Inferior parietal cortex (tissue), 1 donor: ENCODE data around the gene CYTH1.
"Not testable (repeated sequence)": the region's sequence is repeated elsewhere in the genome, so short reads cannot be mapped to it uniquely, and the experiment has no call there.

Experiments
- DNase-seq: peaks from one replicate; pipeline ENCODE4 v3.0.0-alpha.2; 2016; ENCODE audit errors: extremely low spot score

CYTH1 gene

DNA sequence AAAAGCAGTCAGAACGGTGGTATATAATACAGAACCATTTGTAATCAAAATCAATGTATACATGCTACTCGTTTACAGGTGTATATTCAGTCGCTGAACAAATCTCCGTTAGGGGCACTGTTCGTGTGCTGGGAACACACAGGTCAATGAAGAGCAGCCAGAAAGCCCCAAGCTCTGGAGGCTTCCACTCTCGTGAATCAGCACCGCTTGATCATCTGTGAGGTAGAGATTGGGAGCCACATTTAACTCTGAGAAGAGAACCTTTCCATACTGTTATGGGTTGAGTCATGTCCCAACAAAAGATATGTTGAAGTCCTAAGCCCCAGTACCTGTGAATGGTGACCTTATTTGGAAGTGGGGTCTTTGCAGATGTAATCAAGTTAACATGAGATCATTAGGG is 5.4 kb upstream of the CYTH1 start:
- DNase-seq: no peak

DNA sequence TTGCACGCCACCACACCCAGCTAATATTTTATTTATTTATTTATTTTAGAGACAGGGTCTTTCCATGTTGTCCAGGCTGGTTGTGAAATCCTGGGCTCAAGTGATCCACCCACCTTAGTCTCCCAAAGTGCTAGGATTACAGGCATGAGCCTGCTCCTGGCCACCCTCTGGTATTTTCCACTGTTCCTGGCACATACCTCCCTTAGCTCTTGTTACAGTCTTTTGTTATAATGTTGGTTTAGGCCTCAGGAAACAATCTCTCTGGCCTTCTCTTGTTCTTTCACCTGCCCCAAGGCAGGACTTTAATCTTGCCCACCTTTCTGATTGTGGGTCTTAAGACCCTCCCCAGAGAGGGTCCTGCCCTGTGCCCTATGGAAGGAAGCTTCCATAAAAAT is 3.6 kb upstream of the CYTH1 start:
- no peak for DNase-seq

DNA sequence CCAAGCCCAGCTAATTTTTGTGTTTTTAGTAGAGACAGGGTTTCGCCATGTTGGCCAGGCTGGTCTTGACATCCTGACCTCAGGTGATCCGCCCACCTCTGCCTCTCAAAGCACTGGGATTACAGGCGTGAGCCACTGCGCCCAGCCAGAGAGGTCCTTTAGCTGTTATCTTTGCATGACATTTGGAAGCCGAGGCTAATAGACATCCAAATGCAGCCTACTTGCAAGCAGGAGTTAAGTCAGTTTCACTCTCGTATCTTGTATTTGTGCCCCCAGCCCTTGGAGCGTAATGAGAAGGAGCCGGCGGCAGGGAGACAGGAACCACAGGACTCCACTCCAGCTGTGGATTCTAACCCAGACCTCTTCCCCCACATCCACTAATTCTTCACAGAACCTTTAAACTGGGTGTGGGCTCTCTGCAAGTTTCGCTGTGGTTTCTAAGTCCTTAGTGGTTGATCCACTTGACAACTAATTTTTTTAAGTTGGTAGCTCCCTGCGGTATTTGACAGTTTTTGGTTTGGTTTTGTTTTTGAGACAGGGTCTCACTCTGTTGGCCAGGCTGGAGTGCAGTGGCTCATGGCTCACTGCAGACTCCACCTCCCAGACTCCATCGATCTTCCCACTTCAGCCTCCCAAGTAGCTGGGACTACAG is 3.1 kb upstream of the CYTH1 start:
- DNase-seq: no peak

DNA sequence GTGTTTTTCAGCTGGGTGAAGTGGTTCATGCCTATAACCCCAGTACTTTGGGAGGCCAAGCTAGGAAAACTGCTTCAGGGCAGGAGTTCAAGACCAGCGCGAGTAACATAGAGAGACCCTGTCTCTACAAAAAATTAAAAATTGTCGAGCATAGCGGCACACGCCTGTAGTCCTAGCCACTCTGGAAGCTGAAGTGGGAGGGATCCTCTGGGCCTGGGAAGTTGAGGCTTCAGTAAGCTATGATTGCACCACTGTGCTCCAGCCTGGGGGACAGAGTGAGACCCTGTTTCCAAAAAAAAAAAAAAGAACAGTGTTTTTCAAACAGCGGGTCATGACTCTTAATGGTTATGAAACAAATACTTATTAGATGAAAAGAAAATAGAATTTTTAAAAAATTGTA is 2.3 kb upstream of the CYTH1 start:
- no peak for DNase-seq

DNA sequence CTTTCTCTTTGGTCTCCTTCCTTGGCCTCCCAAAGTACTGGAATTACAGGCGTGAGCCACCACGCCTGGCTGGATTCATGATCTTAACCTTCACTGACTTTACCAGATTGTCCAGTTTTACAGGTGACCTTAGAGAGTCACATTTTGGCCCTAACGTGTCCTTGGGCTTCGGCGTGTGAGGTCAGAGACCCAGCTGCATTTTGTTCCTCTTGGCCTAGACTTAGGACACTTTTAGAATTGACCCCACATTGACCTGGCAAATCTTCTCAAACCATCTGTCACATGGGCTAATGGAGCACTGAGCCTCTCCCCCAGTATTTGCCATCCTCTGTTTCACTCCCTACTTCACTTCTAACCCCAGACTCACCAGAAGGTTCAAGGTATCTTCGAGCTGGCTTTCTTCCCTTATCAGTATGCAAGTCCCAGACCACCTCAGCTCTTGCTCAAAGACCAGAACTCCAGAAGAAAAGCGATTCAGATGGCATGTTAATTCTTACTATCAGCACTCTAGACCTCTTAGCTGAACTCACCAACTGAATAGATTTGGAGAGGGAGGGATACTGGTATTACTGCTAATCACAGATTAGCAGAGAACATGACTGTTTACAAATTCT is 1.7 kb upstream of the CYTH1 start:
- DNase-seq: no peak

DNA sequence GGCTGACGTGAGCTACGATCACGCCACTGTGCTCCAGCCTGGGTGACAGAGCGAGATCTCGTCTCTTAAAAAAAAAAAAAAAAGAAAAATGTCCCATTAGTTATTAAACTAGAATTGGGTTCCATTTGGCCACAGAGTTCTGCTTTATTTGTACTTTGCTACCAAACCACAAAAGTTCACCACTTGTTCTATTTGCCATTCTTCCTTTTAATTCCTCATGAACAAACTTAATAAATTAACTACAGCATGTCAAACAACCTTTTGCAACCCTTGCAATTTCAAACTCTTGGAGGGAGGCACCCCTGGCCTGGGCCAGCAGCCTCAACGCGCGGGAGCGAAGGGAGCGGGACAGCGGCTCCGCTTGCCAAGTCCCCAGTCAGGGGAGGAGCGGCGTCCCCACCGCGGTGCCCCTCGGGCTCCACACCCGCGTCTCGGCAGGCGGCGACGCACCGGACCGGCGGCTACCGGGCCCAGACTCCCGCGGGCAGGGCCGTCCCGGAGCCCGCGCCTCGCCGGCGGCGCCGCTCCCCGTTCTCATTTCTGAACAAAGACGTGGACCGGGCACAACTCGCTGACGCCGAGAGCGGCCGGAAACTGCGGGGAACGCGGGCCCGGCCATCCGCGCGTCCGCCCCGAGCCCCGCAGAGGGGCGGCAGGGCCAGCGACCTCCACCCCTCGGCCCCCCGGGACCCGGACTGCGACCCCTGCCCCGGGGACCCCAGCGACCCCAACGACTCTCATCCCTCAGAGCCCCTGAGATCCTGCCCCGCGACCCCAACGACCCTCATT is 775 bp downstream of the CYTH1 start:
- no peak for DNase-seq

DNA sequence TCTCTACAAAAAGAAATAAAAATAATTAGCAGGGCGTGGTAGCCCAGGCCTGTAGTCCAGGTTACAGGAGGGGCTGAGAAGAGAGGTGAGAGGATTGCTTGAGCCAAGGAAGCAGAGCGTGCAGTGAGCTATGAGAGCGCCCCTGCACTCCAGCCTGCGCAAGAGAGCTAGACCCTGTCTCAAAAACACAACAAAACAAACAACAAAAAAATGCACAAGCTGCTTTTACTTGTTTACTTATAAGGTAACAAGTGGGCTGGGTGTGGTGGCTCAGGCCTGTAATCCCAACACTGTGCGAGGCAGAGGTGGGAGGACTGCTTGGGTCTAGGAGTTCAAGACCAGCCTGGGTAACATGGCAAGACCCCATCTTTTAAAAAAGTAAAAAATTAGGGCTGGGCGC is 1.7 kb downstream of the CYTH1 start:
- no peak for DNase-seq

DNA sequence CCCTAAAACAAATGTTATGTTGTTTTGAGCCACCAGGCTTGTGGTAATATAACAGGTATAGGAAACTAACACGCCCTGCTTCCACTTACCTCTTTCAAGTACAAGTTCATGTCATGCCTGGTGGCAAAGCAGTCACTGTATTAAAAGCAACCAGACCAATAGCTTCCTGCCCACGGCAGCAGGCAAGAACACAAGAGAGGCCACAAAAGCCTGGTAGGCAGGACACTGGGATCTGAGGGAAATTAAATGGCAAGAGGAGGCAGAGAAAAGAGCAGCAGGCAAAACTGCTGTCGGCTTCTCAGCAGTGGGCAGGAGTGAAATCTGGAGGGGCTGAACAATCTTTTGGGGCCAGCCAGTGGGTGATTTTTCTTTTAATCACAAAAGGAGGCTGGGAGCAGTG is 2.2 kb downstream of the CYTH1 start:
- no peak for DNase-seq

DNA sequence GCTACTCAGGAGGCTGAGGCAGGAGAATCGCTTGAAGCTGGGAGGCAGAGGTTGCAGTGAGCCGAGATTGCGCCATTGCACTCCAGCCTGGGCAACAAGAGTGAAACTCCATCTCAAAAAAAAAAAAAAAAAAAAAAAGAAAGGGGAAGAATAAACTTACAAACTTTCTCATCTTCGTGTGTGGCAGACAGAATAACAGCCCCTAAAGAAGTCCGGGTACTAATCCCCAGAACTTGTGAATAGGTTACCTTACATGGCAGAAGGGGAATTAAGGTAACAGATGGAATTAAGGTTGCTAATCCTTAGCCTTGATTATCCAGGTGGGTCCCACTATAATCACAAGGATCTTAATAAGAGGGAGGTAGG is 2.8 kb downstream of the CYTH1 start:
- not testable (repeated sequence) for DNase-seq

DNA sequence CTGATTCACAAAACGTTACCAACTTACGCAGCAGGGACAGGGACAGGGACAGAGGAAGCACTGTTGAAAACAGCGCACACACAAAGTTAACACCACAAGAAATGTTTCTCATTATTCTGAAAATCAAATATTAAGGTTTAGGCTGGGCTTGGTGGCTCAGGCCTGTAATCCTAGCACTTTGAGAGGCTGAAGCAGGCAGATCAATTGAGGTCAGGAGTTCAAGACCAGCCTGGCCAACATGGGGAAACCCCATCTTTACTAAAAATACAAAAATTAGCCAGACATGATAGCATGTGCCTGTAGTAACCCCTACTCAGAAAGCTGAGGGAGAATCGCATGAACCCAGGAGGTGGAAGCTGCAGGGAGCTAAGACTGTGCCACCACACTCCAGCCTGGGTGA is 4.2 kb downstream of the CYTH1 start:
- DNase-seq: no peak

DNA sequence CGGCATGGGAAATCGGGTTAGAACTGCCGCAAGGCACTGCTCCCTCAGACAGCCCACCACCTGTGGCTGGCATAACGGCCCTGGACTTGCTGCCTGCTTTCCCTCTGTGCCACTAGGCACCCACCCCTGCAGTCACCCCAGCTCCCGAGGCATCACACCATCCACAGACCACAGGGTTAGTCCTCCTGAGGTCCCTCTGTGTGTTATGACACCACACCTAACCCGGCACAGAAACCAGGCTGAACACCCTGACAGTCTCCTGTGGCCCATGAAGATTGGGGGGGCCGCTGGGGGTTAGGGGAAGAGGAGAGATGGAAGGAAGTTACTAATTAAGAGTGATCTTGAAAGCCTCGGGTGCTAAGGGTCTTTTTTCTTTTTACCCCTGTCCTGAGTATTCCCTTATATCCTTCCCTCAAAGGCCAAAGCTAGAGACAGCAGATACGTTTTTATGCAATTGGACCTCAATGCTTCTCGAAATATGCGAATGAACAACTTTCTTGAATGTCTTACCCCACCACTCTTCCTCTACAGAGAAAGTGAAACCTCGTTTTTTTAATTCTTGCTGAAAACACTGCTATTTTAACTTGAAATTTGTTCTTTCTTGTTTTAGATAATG is 7.0 kb downstream of the CYTH1 start:
- no peak for DNase-seq

DNA sequence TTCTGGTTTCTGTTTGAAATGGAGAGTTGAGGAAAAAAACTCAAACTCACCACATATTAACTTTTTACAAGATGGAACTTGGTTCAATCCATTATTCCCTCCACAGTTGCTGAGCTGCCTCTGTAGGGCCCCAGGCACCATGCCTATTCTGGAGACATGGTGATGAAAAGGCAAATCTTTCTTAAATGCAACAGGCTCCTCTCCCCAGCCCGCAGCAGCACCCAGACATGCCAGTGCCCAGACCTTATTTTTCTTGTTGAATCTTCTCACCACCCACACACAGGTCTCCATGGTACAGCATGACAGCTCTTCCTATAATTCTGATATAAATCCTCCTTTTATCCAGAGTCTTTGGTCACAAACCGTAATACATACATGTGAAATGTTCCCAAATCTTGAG is 7.6 kb downstream of the CYTH1 start:
- no peak for DNase-seq

DNA sequence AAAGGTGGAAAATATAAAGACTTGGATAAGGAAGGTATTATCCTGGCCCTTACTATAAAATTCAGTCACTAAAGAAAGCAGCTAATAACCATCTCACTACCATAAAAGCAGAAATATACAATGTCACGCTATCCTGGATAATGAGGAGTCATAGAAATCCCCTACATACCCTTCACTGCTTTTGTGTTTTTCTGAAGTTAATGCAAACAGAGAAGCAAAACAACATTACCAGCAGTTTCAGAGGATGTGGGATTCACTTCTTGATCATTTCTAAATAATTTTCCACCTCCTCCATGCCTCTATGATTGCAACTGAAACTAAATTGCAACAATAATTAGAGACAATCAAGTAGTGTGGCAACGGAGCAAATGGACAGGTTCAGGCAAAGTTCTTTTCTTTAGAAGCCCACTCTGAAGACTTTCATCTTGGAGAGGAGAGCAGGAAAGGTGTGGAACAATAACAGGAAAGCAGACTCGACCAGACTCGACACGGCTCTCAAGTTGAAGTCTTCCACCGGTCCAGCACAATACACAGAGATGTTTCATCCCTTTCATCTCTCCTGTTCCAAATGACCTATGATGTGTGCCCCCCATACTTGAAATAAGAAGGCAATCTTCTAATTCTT is 10.2 kb downstream of the CYTH1 start:
- no peak for DNase-seq

DNA sequence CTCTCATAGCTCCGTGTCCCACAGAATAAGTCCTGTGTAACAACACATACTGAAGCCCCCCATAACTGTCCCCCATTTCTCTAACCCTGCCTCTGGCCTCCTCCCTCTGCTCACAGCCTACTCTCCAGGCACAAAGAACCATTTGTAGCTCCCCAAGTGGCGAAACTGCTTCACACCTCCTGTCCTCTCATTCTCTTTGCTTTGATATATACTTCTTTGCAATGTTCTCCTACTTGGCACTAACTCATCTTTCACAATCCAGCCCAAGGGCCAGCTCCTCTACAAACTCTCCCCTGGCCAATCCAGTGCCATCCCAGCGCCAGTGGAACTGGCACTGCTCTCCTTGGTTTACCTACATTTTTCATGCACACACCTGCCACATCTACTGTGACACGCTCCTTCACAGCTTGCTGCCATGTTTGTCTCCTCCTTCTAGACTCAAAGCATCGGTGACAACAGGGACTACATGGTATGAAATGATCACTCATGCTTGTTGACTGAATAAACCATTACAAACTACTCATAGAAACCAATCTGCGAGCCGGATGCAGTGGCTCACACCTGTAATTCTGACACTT is 12.8 kb downstream of the CYTH1 start:
- DNase-seq: no peak

DNA sequence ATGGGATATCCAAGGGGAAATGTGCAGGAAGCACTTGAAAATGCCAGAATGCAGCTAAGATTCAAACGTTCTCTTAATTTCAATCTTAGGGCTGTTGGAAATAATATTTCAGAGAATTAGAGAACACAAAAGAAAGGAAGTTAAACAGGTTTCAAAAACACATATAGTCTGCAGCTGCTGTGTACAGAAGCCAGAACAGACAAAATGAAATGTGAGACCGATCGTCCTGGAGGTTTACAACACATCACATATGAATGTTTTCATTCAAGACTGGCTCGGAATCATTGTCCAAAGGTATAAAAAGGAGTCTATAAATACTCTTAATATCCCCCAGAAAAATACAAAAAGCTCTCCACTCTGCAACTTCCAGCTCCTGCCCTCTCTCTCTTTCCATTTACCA is 14.3 kb downstream of the CYTH1 start:
- no peak for DNase-seq

DNA sequence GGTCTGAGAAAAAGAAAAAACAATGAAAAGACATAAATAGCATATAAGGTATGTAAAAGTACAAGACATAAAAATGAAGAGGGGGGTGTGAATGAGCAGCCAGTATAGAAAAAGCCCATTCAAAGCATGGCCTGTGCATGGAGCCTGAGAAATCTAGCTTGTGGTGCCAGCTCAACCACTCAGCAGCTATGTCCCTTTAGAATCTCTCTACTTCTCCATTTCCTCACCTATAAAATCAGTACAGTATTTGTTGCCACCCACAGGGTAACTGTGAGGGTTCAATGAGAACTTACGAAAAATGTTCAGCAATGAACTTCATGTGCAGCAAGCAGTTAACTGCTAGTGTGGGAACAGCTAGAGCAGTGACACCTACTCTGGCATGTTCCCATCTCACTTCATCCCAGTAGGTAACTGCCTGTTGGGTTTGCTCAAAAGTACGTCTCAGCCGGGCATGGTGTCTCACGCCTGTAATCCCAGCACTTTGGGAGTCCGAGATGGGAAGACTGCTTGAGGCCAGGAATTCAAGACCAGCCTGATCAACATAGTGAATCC is 15.3 kb downstream of the CYTH1 start:
- no peak for DNase-seq

DNA sequence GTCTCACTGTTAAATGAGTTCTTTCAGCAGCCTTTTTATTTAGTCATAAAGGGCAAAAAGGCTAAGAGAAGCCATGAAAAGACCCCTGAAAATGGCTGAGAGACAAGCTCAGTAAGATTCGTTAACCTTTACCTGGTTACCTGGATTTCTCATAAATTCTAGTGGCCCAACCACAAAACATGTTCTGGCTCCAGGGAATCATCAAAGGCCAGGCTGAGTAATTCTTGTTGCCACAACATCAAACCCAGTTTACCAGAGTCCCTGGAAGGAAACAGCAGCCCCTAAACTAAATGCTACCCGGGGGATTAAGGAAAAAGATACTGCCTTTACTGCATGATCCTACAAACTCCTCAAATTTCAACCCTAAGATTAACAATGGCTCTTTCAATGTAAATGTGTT is 15.8 kb downstream of the CYTH1 start:
- no peak for DNase-seq

DNA sequence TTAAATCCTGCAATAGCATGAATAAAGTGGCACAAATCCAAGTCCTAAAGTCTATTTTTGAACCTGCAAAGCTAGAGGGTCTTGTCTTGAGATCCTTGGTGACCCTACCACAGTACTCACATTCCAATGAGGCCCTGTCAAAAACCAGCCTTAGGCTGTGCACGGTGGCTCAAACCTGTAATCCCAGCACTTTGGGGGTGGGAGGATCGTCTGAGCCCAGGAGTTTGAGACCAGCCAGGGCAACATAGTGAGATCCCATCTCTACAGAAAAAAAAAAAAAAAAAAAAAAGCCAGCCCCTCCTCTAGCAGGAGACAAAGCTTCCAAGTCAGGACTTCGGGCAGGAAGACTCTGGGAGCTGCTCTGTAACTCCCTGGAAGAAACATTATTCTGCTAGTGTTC is 16.3 kb downstream of the CYTH1 start:
- no peak for DNase-seq

DNA sequence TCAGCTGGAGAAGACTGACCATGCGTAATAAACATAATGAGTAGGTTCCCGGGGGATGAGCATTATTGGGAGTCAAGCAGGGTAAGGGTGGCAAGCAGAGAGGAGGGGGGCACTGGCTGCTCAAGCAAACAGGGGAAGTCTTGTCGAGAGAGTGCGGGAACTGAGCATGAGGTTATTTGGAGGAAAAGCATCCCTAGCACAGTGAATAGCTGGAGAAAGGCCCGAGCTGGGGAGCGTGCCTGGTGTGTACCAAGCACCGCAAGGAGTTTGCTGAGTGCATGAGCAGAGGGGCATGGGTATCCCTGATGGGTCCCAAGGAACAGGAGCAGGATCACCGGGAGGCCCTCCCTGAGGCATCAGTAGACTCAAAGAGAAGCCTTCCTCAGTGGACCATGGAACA is 17.2 kb downstream of the CYTH1 start:
- DNase-seq: no peak

DNA sequence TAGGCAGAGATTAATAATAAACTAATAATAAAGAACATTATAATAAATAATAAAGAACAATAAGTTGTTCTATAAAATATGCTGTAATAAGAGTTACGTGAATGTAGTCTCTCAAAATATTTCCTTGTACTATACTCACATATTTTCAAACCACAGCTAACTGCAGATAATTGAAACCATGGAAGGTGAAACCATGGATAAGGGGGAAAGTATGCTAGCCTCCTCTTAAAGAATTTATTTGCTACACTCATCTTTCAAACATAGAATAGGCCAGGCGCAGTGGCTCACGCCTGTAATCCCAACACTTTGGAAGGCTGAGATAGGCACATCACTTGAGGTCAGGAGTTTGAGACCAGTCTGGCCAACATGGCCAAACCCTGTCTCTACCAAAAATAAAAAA is 18.5 kb downstream of the CYTH1 start:
- no peak for DNase-seq

DNA sequence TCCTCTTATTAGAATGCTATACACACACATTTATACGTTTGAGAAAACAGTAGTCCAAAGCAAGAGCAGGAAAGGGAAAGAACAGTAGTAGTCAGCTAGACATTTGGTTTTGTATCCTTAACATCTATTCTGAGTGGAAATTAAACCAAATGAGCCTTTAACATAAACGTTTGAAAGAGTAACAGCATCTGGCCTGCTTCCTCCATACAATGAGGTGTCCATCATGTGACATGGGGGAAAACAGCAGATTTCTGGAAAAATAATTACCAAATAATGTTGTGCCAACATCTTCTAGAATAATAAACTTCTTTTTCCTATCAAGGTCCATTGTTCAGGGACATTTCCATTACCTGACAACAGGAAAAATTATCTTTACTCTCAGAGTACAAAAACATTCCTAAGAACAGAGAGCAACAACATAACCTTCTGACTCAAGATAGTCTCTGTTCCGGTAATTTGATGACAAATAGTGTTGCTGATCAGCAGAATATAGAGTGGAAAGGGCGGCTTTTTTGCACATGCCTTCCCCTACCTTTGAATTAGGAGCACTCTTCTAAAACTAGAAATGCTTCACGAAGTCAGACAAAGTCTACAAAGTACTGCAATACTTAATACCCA is 20.2 kb downstream of the CYTH1 start:
- DNase-seq: no peak
